GM21390 (cell line): ENCODE measurements around the gene PGBD5.
"Not testable (repeated sequence)": the region's sequence is repeated elsewhere in the genome, so short reads cannot be mapped to it uniquely, and the experiment has no call there.

ENCODE experiments used
- ATAC-seq: cut with Tn5 transposase; IDR thresholded peaks from one replicate; pipeline ENCODE4 v1.9.1; 2021; ENCODE audit not compliant: unreplicated experiment

PGBD5 gene

GRCh38 chr1:230425252-230426091 lies 660 bp downstream of the PGBD5 start:
- no peak for ATAC-seq

DNA sequence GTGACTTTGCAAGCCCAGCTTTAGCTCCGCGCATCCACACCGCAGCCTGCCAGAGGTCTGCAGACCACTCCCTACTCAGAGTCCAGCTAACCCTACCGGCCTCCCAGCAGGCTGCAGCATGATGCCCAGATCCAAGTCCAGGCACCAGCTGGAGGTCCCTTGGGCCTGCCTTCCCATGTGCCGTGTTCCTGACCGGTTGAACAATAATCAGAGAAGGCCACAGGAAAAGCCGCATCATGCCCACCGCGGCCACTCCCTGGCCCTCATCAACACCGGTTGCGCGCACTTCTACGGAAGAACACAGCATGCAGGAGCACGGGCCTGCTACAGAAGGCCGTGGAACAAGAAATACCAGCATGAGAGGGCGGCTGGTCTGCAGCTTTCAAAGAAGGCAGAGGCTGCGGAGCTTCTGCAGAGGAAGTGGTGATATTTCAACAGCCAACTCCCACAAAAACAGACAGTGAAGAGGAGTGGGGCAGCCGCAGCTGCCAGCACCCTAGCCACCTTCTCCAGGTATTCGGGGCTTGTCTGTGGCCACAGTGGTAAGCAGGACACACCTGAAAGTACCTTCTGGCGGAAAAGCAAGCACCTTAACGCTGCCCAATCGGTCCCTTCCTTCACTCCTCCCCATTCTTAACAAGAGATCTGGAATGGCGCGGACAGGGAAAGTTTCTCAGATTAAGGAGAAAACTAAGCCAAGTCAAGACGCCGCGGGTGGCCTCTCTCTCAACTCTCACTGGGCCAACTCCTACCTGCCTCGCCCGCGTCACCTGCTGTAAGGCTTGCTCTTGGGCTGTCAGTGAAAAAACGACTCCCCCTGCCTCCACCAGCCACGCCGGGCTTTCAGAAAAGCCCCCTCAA lies 1.5 kb downstream of the PGBD5 start:
- ATAC-seq, result no peak

DNA sequence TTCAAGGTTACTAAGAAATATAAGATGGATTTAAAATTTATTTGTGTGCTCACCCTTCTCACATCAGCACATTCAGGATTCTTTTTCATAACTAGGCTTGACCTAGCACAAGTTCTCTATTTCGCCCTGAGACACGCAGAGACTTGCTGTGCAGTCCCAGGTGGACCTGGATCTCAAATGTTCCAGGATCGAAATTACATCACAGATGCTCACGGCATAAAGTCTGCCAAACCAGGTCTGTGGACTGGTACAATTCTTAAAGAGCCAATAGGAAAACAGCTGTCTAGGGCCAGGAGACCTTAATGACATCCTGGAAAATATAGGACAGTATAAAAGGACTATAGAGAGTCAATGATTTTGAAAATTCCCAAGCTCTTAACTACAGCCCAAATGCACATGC lies 2.2 kb downstream of the PGBD5 start:
- ATAC-seq, result no peak

DNA sequence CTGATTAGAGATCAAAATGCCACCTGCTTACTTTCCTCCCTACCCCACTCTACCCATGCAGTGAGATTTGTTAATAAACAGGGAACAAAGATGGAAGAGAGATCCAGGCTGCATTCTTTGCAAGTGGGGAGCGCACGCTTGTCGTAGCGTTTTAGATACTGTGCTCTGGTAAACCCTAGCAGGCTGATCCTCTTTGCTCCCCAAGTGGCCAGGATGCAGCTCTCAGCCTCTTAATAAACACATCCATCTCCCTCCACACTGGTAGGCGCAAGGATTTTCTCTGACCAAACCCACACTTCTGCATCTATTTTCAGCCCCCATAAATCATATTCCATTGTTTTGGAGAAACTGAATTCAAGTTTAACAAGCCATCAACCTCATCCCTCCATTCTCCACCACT lies 2.9 kb downstream of the PGBD5 start:
- no peak for ATAC-seq

- no peak for ATAC-seq
Measured at GRCh38 chr1:230422221-230422981, 3.7 kb downstream of the PGBD5 start.

GRCh38 chr1:230421481-230421880 lies 4.7 kb downstream of the PGBD5 start:
- ATAC-seq, result no peak

DNA sequence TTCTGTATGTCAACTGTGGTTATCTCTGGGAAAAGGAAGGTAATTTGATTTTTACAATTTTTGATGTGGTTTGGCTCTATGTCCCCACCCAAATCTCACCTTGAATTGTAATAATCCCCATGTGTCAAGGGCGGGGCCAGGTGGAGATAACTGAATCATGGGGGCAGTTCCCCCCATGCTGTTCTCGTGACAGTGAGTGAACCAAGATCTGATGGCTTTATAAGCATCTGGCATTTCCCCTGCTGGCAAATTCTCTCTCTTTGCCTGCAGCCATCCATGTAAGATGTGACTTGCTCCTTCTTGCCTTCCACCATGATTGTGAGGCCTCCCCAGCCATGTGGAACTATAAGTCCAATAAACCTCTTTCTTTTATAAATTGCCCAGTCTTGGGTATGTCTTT lies 5.8 kb downstream of the PGBD5 start:
- ATAC-seq, result not testable (repeated sequence)

- ATAC-seq, result no peak
Measured at GRCh38 chr1:230416430-230416829, 9.7 kb downstream of the PGBD5 start.

DNA sequence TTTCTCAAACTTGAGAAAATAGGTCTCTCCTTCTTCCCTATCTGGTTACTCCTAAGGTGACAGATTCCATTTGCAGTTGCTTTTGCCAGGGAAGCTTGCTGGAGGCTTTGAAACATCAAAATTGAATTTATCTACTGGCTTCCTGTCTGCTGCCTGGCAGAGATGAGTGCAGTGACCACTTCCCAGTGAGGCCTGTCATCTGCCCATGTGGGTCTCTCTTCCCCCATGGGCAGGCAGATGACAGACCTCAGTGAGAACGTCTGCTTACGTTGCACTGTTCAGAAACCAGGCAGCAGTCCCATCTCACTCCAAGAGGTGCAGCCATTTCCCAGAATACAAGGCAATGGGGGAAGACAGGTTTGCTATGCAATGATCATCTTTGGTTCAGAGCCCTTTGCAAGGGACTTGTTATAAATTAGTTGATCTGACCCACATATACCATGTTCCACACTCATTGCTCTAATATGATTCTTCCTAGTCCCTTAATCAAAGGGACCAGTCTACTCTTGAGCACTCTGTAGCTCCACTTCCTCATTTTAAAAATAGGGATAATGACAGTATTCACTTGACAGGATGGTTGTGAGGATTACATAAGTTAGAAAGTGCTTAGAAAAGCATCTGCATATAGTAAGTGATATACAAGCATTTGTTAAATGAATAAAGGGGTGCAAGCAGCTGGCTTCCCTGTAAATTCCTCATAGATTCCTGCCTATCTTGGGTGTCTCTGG lies 10.6 kb downstream of the PGBD5 start:
- ATAC-seq, result no peak

- no peak for ATAC-seq
Measured at GRCh38 chr1:230414694-230415093, 11.4 kb downstream of the PGBD5 start.

GRCh38 chr1:230414102-230414501 lies 12.0 kb downstream of the PGBD5 start:
- ATAC-seq, result no peak

- ATAC-seq, result no peak
Measured at GRCh38 chr1:230413061-230413460, 13.1 kb downstream of the PGBD5 start.

- no peak for ATAC-seq
Measured at GRCh38 chr1:230408971-230409370, 17.2 kb downstream of the PGBD5 start.

DNA sequence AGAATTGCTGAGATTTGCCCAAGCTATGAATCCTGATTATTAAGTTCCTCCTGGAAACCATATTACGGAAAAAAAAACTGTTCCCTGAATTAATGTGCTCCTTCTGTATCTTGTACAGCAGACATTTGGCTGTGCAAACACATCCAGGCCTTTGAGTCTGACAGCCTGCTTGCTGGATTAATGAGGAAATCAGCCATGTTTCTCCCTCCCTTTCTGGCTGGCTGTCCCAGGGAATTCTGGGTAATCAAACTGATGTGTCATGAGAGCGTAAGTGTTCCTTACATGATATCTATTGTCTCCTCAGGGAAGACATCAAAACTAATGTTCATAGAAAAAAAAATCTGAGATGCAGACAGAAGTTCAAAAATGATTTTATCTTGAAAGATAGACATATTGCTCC lies 18.8 kb downstream of the PGBD5 start:
- ATAC-seq, result no peak

DNA sequence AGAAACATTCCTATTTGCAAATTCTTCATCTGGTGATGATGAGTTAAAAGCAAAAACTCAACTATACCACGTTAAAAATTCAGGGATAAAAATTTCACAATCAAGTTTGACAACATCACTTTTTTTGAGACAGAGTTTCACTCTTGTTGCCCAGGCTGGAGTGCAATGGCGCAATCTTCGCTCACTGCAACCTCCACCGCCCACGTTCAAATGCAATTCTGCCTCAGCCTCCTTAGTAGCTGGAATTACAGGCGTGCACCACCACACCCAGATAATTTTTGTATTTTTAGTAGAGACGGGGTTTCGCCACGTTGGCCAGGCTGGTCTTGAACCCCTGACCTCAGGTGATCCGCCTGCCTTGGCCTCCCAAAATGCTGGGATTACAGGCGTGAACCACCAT lies 19.4 kb downstream of the PGBD5 start:
- not testable (repeated sequence) for ATAC-seq

DNA sequence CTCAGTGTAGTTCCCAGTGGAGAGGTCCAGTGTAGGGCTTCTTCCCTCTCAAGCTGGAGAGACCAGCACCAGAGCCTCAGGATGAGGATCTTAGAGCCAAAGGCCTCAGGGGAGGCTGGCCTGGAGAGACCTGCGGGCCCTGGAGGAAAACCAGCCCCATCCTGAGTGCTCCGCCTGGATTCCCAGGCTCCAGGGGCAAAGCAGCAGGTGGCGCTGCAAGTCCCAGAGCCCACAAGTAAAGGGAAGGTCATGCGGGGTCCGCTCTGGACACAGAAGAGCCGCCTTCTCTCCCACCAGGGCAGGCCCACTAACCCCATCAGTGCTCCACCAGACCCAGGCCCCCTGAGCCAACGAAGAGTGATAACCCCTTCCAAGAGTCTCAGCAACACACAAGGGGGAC lies 22.7 kb downstream of the PGBD5 start:
- no peak for ATAC-seq

GRCh38 chr1:230401763-230402294 lies 24.3 kb downstream of the PGBD5 start:
- no peak for ATAC-seq

GRCh38 chr1:230401101-230401500 lies 25.0 kb downstream of the PGBD5 start:
- ATAC-seq, result no peak

DNA sequence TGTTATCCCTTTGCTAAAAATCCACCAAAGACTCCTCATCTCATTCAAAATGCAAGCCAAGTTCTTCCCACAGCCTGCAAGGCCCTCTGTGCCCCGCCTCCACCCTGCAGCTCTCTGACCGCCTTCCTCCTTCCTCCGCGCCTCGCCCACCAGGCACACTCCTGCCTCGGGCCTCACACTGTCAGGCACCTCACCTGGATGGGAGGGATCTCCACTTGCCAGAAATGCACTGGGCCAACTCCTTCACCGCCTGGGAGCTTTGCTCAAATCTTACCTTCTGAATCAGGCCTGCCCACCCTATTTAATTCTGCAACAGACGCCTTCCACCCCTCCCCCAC lies 26.2 kb downstream of the PGBD5 start:
- no peak for ATAC-seq

- no peak for ATAC-seq
Measured at GRCh38 chr1:230399321-230400006, 26.7 kb downstream of the PGBD5 start.
